NK-92 (cell line): ENCODE data around the gene CACNG4.
"Not testable (repeated sequence)": the region's sequence is repeated elsewhere in the genome, so short reads cannot be mapped to it uniquely, and the experiment has no call there.

Experiments
- DNase-seq: peaks from one replicate; lab custom pipeline; 2025; ENCODE audit not compliant: unreplicated experiment; lab: John Stamatoyannopoulos, UW

CACNG4 gene

GRCh38 chr17:67041119-67041518 is 76.6 kb downstream of the CACNG4 start:
- DNase-seq: not testable (repeated sequence)

GRCh38 chr17:67041531-67041930 is 77.0 kb downstream of the CACNG4 start:
- no peak for DNase-seq

DNA sequence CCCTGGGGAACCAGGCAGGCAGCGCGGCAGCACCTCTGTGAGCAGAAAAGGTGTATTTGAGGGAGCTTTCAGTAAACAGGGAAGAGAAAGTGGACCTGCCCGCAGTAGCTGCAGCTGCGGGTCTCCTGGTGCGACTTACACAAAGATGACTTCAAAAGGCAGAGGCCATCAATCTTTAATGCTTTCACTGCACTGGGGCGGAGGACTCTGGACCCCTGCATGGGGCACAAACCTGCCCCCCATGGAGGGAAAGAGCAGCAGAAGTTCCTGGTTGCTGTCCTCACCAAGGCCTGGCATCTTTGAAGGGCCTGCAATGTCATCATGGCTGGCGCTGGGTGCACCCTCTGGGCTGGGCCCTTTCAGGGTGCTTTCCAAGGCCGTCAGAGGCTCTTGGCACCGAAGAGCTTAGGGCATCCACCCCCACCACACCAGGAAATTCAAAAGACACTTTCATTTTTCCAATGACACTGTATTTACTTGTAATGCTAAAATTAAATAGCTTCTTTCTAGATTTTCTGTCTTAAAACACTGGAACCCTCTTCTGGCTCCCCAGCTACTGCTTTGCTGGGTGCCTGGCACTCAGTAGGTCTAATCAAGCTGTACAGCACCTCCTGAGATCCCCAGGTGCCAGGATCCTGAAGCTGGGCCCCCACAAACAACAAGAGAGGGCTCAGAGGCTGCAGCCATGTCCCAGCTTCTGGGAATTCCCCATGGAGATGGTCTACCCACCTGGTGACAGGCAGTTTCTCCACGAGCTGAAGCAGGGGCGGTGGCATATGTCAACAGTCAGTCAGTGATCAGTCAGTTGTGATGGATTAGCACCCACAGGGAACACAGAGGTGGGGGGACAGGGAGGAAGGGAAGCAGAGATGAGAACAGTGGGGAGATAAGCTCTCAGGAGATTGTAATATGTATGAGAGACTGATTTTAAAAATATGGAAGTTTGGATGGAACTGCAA is 77.7 kb downstream of the CACNG4 start:
- DNase-seq: no peak

DNA sequence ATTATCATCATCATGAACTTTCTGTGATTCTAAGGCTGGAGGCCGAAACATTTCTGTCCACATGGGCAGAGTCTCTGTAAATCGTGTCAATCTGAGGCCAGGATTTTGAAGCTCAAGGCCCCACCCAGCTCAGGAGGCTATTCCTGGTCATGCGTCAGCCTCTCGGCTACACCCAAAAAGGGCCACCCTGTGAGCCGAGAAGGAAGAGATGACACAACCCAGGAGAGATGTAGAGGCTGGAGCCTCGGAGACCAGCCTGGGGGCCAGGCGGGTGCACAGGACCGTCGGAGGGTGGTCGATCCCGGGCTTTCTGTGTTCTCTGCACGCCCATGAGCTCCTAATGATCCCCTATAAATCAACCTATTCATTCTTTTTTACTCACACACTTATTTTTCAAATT is 78.8 kb downstream of the CACNG4 start:
- no peak for DNase-seq

DNA sequence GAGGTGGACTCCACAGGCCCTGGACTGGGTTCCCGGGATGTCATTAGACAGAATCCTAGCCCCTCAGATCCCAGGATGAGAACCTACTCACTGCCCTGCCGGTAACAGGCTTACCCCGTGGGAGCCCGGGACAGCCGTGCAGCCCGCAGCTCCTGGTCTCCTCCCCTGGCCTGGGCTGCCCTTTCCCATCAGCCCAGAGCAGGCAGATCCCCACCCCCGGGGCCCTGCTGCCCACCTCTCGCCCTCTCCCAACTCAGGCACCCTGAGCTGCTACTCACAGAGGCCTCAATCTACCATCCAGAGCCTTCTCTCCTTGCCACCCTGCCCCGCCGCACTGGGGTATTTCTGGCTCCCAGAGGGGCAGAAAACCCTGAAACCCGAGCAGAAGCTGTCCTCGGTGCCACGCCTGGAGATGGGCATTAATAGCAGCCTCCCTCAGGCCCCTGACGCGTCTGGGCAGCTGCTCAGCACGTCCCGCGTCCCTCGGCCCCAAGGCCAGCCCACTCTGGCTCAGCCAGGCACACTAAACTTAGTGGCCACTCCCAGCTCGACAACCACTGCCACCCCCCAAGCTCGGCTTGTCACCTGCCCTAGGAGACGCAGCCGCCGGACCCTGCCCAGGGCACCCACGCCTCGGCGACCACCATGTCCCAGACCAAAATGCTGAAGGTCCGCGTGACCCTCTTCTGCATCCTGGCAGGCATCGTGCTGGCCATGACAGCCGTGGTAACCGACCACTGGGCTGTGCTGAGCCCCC is 79.7 kb downstream of the CACNG4 start, which contains the start of gene CACNG1:
Gene CACNG1 (plus strand): TSS at position 539 of the 757 bp plus-strand sequence. CDS start 107 bp downstream, at position 646.
- DNase-seq: no peak

DNA sequence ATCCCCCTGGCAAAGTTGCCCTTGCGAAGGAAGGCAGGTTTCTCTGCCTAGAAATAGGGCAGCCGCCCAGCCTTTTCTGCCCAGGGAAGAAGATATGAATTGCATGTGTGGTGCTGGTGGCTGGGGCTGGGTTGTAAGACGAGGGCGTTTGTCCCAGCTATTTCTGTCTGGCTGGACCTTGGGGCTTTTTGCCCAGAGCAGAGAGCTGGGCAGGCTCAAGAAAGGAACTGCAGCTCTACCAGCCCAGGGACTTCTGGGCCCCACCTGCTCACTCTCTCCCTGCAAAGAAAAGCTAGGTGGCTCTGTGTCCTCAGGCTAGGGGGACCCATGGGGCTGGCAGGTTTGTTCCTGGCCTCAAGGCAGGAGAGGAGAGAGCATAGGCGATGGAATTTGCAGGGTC is 80.4 kb downstream of the CACNG4 start:
- no peak for DNase-seq

GRCh38 chr17:67046398-67046797 is 81.9 kb downstream of the CACNG4 start:
- DNase-seq: no peak

DNA sequence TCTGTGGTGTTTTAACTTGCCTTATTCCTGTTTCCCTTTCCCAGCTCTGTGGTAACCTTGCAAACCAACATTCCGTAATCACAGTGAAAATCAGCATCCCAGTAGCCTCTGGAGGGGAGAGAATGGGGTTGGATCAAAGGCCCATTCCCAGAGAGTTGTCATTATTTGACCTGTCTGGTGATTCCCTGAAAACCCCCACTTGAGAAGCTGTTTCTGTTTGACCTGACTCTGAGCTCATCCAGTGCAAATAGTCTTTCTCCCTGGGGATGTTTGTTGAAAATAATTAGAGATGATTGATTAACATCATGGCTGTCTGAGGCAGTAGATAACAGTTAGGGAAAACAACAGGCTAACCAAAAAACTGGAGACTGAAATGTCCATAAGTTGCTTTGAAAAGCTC is 82.9 kb downstream of the CACNG4 start:
- no peak for DNase-seq

- DNase-seq: no peak
Observed at GRCh38 chr17:67049025-67049739, 84.7 kb downstream of the CACNG4 start.

GRCh38 chr17:67050066-67050465 is 85.6 kb downstream of the CACNG4 start:
- no peak for DNase-seq

DNA sequence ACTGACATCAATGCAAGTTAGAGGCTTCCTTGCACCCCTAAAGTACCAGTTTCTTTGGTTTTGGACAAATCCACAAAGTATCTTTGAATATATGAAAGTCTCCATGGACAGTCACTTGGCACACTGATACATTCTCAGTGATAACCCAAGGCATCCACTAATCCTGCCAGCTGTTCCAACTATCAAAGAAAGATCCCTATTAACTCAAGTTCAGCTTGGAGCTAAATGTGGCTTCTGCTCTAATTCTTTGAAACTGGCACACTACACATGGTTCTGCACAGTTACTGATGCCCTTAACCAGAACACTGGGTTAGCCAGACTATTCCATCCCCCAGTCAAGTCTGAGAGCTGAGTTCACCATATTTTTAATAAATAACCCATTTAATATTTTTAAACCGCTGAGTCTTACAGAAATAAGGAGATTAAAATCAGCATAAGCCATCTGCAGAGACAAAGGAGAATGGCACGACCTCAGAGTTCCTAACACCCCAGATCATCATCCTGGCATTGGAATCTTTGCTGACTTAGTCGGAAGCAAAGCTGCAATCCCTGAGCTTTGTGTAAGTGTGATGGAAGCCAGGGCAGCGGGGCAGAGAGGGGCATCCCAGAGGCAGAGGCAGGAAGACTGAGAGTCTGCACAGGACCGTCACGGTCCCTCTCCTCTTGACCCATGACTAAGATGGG is 86.1 kb downstream of the CACNG4 start:
- no peak for DNase-seq

GRCh38 chr17:67051155-67051538 is 86.6 kb downstream of the CACNG4 start:
- DNase-seq: no peak

- DNase-seq: no peak
Observed at GRCh38 chr17:67051837-67052236, 87.3 kb downstream of the CACNG4 start.

GRCh38 chr17:67052720-67053437 is 88.4 kb downstream of the CACNG4 start:
- DNase-seq: no peak

DNA sequence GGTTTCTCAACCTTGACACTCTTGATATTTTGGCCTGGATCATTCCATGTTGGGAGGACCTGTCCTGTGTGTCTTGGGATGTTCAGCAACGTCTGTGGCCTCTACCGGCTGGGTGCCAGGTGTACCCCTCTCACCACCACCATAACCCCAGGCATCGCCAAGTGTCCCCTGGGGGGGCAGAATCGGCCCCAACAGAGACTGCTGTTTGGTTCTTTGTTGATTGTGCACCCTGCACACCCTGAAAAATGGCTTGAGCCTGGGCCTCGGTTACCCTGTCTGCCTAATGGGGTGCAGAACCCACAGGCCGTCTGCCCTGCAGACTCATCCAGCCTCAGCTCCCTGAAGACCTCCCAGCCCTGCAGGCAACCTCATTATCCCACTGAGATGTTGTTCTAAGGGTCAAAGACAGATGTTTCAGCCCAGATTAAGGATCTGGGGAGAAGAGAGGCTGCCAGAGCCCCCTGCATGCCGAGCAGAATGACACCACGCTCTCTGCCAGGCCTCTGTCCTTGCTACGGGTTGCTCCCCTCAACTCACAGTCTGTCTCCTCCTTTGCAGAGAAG is 89.0 kb downstream of the CACNG4 start:
- no peak for DNase-seq

DNA sequence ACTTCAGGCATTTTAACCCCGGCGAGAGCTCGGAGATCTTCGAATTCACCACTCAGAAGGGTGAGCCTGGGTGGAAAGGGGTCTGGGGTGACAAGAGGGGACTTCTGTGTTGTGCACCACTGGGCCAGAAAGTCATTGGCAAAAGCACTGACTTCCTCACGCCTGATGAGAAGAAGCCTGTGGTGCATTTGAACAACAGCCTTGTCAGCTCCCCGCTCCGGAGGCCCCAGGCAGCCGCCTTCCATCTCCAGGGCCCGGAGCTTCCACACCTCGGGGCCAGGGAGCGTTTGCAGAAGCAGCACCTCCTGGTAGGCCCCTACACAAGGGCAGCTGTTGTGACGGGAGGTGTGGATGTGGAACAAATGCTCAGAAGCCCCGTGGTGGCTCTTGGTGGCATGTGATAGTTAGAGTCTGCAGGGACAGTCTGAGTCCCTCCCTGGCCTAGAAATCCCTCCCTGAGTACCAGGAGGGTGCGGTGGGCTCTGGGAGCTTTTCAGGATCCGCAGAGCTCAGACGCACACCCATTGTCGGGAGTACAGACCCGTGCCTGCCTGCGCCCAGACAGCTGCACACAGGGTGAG is 89.6 kb downstream of the CACNG4 start:
- DNase-seq: no peak

DNA sequence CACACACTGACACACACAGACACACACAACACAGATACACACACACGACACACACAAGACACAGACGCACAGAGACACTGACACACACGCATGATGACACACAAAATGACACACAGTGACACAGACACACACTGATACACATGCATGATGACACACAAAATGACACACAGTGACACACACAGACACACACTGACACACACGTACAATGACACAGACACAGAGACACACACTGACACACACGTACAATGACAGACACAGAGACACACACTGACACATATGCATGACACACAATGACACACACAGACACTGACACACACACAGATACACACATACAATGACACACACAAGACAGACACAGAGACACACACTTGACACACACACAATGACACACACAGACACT is 90.1 kb downstream of the CACNG4 start:
- no peak for DNase-seq

DNA sequence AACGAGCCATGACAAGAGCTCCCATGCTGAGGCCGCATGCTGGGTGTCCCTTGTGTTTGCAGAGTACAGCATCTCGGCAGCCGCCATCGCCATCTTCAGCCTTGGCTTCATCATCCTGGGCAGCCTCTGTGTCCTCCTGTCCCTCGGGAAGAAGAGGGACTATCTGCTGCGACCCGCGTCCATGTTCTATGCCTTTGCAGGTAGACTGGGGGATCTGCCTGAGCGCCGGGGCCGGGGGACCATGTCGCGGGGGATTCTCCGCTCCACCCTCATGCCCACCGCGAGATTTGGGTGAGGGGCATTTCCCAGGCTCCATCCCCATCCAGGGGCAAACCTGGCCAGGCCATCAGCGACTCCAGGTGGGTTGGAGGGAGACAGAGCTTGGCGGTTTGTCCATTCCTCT is 90.5 kb downstream of the CACNG4 start:
- DNase-seq: no peak
